HuH-7 (cell line): ENCODE results near the gene ADAMTS7.
"Not testable (repeated sequence)": the region's sequence is repeated elsewhere in the genome, so short reads cannot be mapped to it uniquely, and the experiment has no call there.

Experiments used
- DNase-seq: peaks from one replicate; pipeline ENCODE4 v3.0.0; 2011; ENCODE audit warnings: low spot score

ADAMTS7 gene

GRCh38 chr15:78782402-78782801, 28.9 kb downstream of the ADAMTS7 start:
- DNase-seq: not testable (repeated sequence)

DNA sequence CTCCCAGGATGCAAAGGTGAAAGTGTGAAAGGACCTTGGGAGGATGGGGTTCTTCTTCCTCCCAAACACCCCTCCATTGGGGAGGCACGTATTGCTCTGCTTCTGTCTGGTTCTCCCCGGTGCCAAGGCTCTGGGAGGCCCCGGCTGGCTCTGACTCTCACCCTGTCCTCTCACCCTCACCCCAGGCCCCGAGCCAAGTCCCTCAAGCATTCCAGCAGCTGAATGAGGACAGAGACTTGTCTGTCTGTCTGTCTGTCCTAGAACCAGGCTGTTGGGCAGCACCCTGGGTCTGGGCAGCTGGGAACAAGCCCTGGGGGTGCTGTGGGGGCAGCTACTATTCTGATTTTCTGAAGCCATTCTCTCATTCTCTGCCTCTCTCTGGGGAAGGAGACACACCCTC, 29.9 kb downstream of the ADAMTS7 start:
- DNase-seq: not testable (repeated sequence)

DNA sequence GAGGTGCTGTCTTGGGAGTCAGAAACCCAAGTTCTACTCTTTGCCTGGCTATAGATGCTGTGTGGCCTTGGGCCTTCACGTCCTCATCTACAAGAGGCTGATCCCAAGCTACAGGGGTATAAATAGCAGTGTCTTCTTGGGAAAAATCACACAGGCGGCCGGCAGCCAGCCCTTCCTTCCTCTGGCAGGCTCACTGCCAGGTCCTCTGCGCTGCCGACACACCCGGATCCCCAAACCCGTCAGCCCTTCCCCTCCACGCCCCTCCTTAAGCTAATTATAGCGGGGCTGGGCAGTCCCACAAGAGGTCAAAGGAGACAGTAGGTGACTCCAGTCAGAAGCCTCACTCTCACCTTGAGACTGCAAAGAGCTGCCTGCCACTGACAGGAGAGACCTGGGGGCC, 31.3 kb downstream of the ADAMTS7 start:
- DNase-seq: not testable (repeated sequence)

DNA sequence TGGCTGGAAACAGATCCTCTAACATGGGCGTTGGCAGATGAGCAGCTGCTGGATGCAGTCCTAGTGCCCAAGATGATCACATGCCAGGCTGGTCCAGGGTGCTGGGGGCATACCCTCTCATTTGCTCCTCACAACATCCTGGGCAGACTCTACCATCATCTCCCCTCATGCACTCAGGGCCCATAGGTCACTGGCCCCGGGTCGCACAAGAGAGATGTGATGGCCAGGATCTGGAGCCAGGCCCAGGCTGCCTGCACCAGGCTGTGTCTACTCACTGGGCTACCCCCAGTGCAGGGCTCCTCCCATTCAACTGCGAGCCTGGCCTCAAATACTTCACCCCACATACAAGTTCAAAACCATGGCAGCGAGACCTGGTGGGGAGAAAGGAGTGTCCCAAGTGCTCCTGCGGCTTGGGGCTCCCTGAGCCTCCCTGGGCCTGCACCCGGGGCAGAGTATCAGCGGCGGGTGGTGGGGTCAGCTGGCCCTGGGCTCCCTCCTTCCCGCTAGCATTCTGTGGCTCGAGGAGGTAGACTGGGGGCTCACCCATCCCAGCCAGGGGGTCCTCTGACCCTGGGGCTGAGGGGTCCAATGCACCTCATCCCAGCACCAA, 32.0 kb downstream of the ADAMTS7 start:
- DNase-seq: not testable (repeated sequence)

DNA sequence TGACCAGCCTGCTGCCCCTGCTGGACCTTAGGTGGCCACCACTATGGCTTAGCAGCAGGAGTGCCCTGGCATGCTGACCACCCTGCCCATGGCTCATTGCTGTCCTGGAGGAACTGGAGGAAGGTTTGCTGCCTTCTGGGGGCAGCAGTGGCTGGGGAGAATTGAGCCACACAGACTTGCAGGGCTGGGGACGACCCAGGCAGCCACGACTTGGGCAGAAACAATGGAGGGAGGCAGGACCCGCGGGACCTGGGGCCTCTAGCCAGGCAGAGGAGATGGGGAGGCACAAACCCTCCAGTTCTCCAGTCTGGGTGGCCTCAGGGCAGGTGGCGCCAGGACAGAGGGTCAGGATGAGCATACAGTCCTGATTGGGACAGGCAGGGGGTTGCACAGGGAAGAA, 32.8 kb downstream of the ADAMTS7 start:
- no peak for DNase-seq

DNA sequence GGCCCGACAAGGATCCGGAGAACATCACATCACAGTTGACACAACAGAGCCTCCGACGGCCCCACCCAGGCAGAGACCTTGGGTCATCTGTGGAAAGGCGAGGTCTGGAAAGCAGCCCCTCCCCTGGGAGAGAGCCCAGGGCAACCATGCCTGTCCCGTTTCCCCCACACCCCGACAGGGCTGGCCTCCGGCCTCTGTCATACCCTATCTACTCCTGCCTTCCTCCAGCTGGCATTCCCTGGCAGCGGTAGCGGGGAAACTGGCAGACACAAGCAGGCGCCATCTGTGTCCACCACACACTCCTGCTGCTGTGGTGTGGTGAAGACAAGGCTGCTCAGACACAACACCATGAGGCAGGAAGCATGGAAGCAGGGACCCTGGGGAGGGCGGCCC, 33.3 kb downstream of the ADAMTS7 start:
- not testable (repeated sequence) for DNase-seq

DNA sequence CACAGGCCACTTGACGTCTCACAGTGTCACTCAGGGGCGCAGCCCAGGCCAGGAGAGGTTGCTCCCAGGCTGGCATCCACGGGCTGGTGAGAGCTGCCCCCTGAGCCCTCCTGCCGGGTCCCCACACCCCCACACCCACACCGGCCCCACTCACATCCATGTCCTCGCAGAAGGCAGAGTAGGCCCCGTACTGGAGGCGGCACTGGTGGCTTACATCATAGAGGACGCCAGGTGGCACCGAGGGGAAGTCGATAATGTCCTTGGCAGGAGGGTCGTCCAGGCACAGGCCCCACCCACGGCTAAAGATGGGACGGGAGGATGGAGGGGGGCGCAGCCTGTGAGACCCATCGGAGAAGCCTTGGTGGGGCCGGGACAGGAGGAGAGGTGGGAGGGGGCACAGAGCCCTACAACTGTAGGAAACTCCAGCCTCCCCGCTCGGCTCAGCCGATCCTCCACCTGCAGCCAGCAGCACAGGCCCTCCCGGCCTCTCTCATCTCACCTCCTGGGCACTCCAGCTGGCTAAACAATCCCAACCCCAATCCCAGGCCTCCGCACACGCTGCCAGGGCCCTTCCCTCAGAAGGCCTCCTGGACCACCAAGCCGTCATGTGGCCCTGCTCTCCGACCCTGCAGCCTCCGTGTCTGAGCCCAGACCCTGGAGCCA, 33.8 kb downstream of the ADAMTS7 start:
- DNase-seq: not testable (repeated sequence)

DNA sequence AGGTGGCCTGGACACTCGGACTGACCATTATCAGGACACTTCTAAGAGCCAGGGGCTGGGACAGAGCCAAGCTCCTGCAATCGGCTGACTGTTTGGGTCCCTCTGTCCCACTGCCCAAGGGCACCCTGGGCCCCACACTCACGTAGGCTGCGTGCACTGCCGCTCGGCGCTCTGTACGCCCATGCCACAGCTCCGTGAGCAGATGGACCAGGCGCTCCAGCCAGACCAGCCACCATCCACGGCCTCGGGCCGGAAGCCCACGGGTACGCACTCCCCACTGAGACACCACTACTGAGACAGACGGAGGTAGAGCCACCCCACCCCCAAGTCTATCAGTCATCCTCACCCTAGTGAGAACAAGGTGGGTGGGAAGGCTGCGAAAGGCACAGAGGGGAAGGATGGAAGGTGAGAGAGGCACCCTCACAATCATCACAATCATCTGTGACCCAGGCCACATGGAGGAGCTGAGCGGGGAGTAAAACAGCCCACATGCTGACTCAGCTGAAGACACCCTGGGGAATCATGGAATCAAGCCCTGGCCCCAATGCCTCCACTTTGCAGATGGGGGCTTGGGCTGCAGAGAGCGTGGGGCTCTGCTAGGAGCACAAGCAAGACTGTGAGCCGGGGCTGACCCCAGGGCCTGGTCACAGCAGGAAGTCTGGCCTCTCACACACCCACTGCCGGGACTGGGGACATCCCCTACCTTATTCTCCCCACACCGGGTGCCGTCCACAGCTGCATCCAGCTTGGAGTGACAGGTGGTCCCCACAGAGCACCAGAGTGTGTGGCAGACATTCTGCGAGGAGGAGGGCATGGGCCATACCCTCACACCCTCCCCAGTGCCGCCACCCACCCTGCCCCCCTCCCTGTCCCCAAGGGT, 35.0 kb downstream of the ADAMTS7 start:
- not testable (repeated sequence) for DNase-seq

DNA sequence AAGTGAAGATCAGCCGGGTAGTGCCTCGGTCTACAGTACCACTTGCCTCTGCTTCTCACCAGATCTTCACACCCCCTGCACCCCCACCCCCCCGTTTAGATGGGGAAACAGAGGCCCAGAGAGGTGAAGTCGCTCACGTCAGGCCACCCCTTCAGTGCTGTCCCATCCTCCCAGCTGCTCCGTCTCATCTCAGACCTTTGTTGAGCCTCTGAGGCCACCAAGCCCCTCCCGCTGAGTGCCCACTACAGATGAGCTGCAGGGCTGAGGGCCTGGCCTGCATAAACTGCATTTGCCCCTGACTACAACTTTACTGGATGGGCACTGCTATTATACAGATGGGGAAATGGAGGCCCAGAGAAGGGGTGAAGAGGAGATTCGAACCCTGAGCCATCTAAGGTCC, 35.8 kb downstream of the ADAMTS7 start:
- DNase-seq: no peak

DNA sequence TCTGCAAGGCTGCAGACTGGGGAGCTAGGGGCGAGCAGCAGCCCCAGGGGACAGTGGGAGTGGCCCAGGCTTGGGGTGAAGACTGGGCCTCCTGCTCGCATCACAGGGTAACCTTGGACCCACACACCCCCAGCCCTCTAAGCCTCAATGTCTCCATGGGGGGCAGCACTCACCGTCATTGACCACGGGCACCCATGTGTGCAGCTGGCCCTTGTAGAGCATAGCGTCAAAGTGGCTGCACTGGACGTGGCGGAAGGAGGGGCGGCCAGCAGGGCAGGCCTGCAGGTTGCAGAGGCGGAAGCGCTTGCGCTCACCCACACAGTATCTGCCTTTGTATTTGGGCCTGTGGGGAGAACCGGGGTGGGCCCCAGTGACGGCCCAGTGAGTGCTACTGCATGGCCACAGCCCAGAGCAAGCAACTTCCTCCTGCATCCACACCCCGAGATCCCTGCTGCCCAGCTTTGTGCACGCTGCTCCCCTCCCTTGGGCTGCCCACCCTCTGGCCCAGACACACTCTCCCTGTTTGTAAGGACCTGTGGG, 36.7 kb downstream of the ADAMTS7 start:
- DNase-seq: not testable (repeated sequence)

- DNase-seq: not testable (repeated sequence)
Measured at GRCh38 chr15:78773765-78774450, 37.4 kb downstream of the ADAMTS7 start.

DNA sequence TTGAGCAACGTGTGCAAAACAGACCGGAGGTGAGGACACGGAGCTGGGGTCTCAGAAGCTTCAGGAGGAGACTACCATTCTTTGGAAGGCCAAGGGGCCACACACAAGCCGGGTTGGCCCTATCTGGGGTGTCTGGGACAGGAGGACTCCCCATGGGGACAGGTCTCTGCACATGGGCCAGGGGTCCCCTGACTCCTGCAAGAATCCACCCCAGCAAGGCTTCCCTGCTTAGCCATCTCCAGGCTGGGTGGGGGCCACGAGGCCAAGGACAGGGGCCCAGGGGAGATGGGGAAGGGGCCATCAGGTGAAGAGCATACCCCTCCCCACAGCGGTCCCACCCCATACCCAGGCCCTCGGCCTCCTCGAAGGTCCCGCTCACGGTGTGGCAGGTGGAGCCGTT, 38.5 kb downstream of the ADAMTS7 start:
- no peak for DNase-seq

GRCh38 chr15:78771436-78772000, 39.7 kb downstream of the ADAMTS7 start:
- DNase-seq: not testable (repeated sequence)

DNA sequence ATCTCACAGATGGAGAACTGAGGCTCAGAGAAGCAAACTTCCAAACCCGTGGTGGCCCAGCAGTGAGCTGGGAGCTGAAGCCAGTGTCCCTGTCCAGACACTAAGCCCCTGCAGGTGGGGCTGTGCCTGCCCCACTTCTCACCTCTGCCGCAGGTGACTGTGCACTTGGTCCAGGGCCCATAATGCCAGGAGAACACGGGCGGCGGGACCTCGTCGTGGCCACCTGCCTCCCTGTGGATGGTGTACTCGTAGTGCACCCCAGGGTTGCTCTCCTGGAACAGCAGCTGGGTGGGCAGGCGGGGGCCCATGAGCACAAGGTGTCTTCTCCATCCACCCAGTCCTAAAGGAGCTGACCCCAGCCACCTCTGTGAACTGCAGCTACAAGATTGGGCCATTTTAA, 40.2 kb downstream of the ADAMTS7 start:
- not testable (repeated sequence) for DNase-seq

DNA sequence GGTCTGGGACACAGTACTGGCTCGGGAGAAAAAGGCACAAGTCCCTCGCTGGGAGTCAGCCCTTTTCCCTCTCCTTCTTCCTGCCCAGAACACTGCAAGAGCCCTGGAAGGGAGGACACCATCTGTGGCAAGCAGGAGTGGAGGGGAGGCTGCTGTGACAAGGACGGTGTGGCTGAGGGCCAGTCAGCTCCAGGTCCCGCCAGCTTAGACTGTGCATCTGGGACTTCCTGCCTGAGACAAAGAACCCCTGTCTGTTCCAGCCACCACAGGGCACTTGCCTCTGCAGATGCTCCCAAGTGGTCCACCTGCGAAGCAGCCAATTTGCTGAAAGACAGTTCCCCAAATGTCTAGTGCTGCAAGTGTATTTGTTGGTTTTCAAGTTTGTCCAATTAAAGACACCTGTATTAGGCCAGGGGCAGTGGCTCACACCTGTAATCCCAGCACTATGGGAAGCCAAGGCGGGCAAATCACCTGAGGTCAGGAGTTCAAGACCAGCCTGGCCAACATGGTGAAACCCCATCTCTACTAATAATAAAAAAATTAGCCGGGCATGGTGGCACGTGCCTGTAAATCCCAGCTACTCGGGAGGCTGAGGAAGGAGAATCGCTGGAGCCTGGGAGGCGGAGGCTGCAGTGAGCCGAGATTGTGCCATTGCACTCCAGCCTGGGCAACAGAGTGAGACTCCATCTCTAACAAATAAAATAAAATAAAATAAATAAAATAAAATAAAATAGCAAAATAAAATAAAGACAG, 41.6 kb downstream of the ADAMTS7 start:
- DNase-seq: not testable (repeated sequence)

DNA sequence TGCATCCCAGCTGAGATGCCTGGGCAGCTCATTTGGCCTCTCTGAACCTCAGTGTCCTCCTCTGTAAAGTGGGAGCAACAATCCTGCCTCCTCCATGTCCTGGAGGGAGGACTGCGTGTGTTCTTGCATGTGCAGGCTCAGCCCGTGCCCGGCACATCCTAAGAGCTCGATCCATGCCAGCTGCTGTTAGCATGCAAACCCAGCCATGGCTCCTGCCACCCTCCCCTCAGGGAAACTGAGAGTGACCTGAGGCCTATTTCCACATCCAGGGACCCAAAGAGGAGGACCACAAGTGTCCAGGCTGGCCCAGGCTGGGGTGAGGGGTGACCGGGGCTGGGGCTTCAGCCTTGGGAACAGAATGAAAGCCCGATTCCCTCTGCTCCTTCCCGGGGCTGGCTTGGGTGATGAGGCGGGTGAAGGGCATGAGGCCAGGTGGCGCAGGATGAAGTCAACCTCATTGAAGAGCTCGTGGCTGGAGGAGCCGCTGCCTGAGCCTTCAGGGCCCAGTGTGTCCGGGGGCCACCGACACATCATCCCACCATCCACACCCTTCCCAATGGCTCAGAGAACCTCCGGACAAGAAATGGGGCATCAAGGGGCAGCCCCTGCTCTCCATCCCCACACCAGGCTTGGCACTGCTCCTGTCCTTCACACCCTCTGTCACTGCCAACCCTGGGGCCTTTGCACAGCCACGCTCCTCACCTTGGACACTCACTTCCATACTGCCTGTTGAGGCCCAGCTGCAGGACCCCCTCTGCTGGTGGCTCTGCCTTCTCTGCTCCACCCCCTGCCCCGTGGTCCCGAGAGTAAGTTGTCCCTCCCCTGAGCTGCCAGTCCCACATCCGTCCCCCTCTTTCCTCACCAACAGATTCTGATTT, 42.5 kb downstream of the ADAMTS7 start:
- no peak for DNase-seq

DNA sequence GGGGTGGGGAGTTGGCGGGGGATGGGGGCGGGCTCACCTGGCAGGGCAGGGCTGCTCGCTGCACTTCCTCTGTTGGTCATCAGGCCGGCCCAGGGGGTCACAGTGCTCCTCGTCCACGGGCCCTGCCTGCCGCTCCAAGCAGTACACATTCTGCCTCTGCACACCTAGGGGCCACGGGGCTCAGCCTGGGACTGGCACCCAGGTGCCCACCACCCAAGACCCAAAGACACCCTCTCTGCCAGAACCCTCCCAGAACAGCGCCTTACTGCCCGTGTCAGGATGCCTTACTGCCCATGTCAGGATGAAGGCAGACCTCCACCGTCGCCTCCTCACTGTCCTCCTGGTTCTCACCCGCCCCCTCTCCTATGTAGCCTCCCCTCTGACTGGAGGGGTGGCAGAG, 43.2 kb downstream of the ADAMTS7 start:
- no peak for DNase-seq

GRCh38 chr15:78767331-78767951, 43.8 kb downstream of the ADAMTS7 start:
- DNase-seq: no peak

GRCh38 chr15:78766641-78767071, 44.6 kb downstream of the ADAMTS7 start:
- DNase-seq: not testable (repeated sequence)
